ENCODE results near the gene PRKG1. TPM values are rescaled to one million over a fixed set of nuclear protein-coding genes. Genes with fewer than 3 reads are reported as not detected.

Gene PRKG1
- total and polyA plus RNA-seq, 2 experiments from 2014 or later: 18.2 to 21.1 TPM

DNA sequence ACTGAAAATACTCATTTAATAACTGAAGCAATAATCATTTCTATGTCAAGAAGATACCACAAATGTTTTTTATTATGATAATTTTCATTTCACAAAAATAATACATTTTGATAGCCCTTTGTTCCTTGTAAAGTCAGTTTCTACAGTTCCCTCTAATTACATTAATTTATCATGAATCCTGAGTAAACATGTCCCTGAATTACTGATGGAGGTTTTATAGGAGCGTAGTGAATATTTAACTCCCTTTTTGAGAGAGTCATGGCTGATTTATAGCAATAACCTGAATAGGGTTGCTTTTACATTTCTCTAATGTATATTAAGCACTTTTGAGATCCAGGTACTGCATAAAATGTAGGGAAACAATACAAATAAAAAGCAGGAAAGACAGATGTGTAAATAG is 1023.8 kb downstream of the PRKG1 start:
- Histone ChIP-seq H3K27ac (ENCODE audit: low read depth) (no peak overlapping the region), H3K4me2 (no peak overlapping the region), H4K20me1 (replicated peaks; ENCODE audit: insufficient read depth) (no peaks in the 10 kb centered on the region), H3K9me2 (ENCODE audit: insufficient read depth) (no peaks in the 10 kb centered on the region), H3K36me3 (ENCODE audit: insufficient read depth) (no peaks in the 10 kb centered on the region), H3F3A (replicated peaks; ENCODE audit: low read depth) (no peaks in the 10 kb centered on the region), H3K79me2 (replicated peaks; ENCODE audit: insufficient read depth) (no peaks in the 10 kb centered on the region), H3K4me1 (ENCODE audit: insufficient read depth) (peaks cover 4% of the 10 kb centered on the region; the same call in 1 of the 2 replicates), H2AFZ (no peak overlapping the region), H3K27me3 (ENCODE audit: insufficient read depth) (no peaks in the 10 kb centered on the region), H3K4me3 (no peak overlapping the region)
- DNase-seq (ENCODE audit: low spot score) (no peak), ATAC-seq (no peak)
- TF ChIP-seq STAT1 (IDR thresholded peaks at IDR 0.05; ENCODE audit: unreplicated experiment) (no peak), EZH2phosphoT487 (IDR thresholded peaks at IDR 0.05; ENCODE audit: unreplicated experiment) (no peak), CREB1 (CRISPR knock-in tag; IDR thresholded peaks at IDR 0.05; ENCODE audit: low read depth) (no peak), EZH2 (IDR thresholded peaks at IDR 0.05; ENCODE audit: low read depth, unreplicated experiment) (no peak), NANOG (IDR thresholded peaks at IDR 0.05; ENCODE audit: borderline replicate concordance) (no peak), POLR2AphosphoS5 (IDR thresholded peaks at IDR 0.05; ENCODE audit: low read depth) (no peak), JUNB (IDR thresholded peaks at IDR 0.05; ENCODE audit: unreplicated experiment) (no peak), ZNF331 (CRISPR knock-in tag; IDR thresholded peaks at IDR 0.05; ENCODE audit: low read depth) (no peak)
- TF ChIP-seq, protein P1, sequence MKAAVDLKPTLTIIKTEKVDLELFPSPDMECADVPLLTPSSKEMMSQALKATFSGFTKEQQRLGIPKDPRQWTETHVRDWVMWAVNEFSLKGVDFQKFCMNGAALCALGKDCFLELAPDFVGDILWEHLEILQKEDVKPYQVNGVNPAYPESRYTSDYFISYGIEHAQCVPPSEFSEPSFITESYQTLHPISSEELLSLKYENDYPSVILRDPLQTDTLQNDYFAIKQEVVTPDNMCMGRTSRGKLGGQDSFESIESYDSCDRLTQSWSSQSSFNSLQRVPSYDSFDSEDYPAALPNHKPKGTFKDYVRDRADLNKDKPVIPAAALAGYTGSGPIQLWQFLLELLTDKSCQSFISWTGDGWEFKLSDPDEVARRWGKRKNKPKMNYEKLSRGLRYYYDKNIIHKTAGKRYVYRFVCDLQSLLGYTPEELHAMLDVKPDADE (IDR thresholded peaks at IDR 0.05): no peak
- TF ChIP-seq, protein P2, sequence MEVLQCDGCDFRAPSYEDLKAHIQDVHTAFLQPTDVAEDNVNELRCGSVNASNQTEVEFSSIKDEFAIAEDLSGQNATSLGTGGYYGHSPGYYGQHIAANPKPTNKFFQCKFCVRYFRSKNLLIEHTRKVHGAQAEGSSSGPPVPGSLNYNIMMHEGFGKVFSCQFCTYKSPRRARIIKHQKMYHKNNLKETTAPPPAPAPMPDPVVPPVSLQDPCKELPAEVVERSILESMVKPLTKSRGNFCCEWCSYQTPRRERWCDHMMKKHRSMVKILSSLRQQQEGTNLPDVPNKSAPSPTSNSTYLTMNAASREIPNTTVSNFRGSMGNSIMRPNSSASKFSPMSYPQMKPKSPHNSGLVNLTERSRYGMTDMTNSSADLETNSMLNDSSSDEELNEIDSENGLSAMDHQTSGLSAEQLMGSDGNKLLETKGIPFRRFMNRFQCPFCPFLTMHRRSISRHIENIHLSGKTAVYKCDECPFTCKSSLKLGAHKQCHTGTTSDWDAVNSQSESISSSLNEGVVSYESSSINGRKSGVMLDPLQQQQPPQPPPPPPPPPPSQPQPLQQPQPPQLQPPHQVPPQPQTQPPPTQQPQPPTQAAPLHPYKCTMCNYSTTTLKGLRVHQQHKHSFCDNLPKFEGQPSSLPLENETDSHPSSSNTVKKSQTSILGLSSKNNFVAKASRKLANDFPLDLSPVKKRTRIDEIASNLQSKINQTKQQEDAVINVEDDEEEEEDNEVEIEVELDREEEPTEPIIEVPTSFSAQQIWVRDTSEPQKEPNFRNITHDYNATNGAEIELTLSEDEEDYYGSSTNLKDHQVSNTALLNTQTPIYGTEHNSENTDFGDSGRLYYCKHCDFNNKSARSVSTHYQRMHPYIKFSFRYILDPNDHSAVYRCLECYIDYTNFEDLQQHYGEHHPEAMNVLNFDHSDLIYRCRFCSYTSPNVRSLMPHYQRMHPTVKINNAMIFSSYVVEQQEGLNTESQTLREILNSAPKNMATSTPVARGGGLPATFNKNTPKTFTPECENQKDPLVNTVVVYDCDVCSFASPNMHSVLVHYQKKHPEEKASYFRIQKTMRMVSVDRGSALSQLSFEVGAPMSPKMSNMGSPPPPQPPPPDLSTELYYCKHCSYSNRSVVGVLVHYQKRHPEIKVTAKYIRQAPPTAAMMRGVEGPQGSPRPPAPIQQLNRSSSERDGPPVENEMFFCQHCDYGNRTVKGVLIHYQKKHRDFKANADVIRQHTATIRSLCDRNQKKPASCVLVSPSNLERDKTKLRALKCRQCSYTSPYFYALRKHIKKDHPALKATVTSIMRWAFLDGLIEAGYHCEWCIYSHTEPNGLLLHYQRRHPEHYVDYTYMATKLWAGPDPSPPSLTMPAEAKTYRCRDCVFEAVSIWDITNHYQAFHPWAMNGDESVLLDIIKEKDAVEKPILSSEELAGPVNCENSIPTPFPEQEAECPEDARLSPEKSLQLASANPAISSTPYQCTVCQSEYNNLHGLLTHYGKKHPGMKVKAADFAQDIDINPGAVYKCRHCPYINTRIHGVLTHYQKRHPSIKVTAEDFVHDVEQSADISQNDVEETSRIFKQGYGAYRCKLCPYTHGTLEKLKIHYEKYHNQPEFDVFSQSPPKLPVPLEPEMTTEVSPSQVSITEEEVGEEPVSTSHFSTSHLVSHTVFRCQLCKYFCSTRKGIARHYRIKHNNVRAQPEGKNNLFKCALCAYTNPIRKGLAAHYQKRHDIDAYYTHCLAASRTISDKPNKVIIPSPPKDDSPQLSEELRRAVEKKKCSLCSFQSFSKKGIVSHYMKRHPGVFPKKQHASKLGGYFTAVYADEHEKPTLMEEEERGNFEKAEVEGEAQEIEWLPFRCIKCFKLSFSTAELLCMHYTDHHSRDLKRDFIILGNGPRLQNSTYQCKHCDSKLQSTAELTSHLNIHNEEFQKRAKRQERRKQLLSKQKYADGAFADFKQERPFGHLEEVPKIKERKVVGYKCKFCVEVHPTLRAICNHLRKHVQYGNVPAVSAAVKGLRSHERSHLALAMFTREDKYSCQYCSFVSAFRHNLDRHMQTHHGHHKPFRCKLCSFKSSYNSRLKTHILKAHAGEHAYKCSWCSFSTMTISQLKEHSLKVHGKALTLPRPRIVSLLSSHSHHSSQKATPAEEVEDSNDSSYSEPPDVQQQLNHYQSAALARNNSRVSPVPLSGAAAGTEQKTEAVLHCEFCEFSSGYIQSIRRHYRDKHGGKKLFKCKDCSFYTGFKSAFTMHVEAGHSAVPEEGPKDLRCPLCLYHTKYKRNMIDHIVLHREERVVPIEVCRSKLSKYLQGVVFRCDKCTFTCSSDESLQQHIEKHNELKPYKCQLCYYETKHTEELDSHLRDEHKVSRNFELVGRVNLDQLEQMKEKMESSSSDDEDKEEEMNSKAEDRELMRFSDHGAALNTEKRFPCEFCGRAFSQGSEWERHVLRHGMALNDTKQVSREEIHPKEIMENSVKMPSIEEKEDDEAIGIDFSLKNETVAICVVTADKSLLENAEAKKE (CRISPR knock-in tag; IDR thresholded peaks at IDR 0.05): no peak
- Mint-ChIP-seq H3K9me3 (peaks cover 5% of the 10 kb centered on the region; the same call in 2 of the 3 replicates), H3K27me3 (ENCODE audit: insufficient read depth, low read depth, poor library complexity) (no peaks in the 10 kb centered on the region), H3K4me1 (peaks cover 20% of the 10 kb centered on the region), H3K27ac (no peak overlapping the region), H3K36me3 (ENCODE audit: low read depth) (peaks cover 8% of the 10 kb centered on the region; the same call in 2 of the 3 replicates), H3K4me3 (no peak overlapping the region)

All from GM23338 (cell line).